HepG2 (cell line): ENCODE results near the gene GNB1. TPM values are rescaled to one million over a fixed set of nuclear protein-coding genes. Genes with fewer than 3 reads are reported as not detected.

Source experiments
- ATAC-seq: fragments of 200-7000 bp; cut with Tn5 transposase; 3 replicates; pipeline ENCODE4 v1.9.1; 2020; ENCODE audit warnings: mild to moderate bottlenecking, moderate library complexity
- BruUV-seq: library from RNA; stranded (reverse); fragments of 400-500 nt; replicated peaks from 2 replicates; lab custom pipeline; 2021; lab: Mats Ljungman, UMichigan
- CTCF ChIA-PET: fragments of 300-600 bp; formaldehyde crosslinking; extraction: SDS; loops from one replicate; lab custom pipeline; 2021; ENCODE audit warnings: low total read pairs, inconsistent platforms, low intra/inter-chr PET ratio; lab: Yijun Ruan, JAX
- POLR2A ChIA-PET: fragments of 350-600 bp; sonication (Branson Sonifier 250); formaldehyde crosslinking; loops from one replicate; lab custom pipeline; 2020; ENCODE audit warnings: antibody characterized with exemption, inconsistent platforms; lab: Yijun Ruan, JAX
- DNase-seq: peaks from one replicate; pipeline ENCODE4 v3.0.0-alpha.2; 2015; ENCODE audit warnings: low spot score
- FAIRE-seq: peaks from 3 replicates; lab custom pipeline; 2011; peaks lifted over from hg19 to GRCh38; lab: Jason Lieb, UNC
- H2AFZ ChIP-seq: one replicate; pipeline ENCODE4 v1.6.1; 2011; ENCODE audit warnings: low read length, inconsistent platforms
- H3K27ac ChIP-seq: fragments of 300-600 bp; 3 replicates; pipeline ENCODE4 v1.8.0; 2011; ENCODE audit warnings: mixed run types, mild to moderate bottlenecking, mixed read lengths, low read length, inconsistent platforms; ENCODE audit not compliant: insufficient read depth; ENCODE audit errors: extremely low read length
- H3K27me3 ChIP-seq, 2 experiments: fragments of 200-600 bp in 1 of 2; 2 replicates in 1 of 2; 3 replicates in 1 of 2; pipeline versions ENCODE4 v1.6.0 to v1.8.0; 2011; ENCODE audit warnings: low read length in 2 of 2, mild to moderate bottlenecking in 2 of 2, moderate library complexity in 2 of 2, inconsistent platforms in 1 of 2; ENCODE audit not compliant: insufficient read depth in 2 of 2, control insufficient read depth in 1 of 2
- H3K36me3 ChIP-seq, 2 experiments: fragments of 200-600 bp in 1 of 2; replicated peaks in 1 of 2; 2 replicates in 1 of 2; 3 replicates in 1 of 2; pipeline versions ENCODE4 v1.5.1 to v1.8.0; 2011; ENCODE audit warnings: low read length in 2 of 2, inconsistent platforms in 1 of 2; ENCODE audit not compliant: insufficient read depth in 2 of 2, control insufficient read depth in 1 of 2
- H3K4me1 ChIP-seq: 2 replicates; pipeline ENCODE4 v1.5.1; 2012; ENCODE audit warnings: low read length, inconsistent platforms; ENCODE audit not compliant: insufficient read depth
- H3K4me2 ChIP-seq: 2 replicates; pipeline ENCODE4 v1.6.0; 2011; ENCODE audit warnings: low read depth, low read length, inconsistent platforms
- H3K4me3 ChIP-seq, 3 experiments: fragments of 200-600 bp in 1 of 3; sonication (generic), shearing (Covaris generic) in 1 of 3; replicated peaks in 1 of 3; 2 replicates each; pipeline ENCODE4 v1.5.1; 2011 to 2016; ENCODE audit warnings: low read length in 3 of 3, inconsistent platforms in 2 of 3, low read depth in 2 of 3, mild to moderate bottlenecking in 2 of 3, control low read depth in 1 of 3, mixed read lengths in 1 of 3; ENCODE audit not compliant: insufficient read depth in 1 of 3
- H3K79me2 ChIP-seq: one replicate; pipeline ENCODE4 v1.6.1; 2011; ENCODE audit warnings: low read length, inconsistent platforms; ENCODE audit not compliant: insufficient read depth
- H3K9ac ChIP-seq: 2 replicates; pipeline ENCODE4 v1.6.0; 2011; ENCODE audit warnings: mild to moderate bottlenecking, low read depth, low read length, inconsistent platforms; ENCODE audit not compliant: insufficient read depth
- H3K9me3 ChIP-seq: 2 replicates; pipeline ENCODE4 v1.5.1; 2012; ENCODE audit warnings: mild to moderate bottlenecking, low read length
- H4K20me1 ChIP-seq: 2 replicates; pipeline ENCODE4 v1.6.0; 2011; ENCODE audit warnings: inconsistent platforms, mild to moderate bottlenecking, low read length, moderate library complexity; ENCODE audit not compliant: insufficient read depth
- CEBPG ChIP-seq: IDR thresholded peaks from 2 replicates; pipeline ENCODE4 v1.6.1; 2016
- FOXA3 ChIP-seq: IDR thresholded peaks from 2 replicates; pipeline ENCODE4 v1.6.1; 2016; ENCODE audit warnings: missing genetic modification reagents, missing compliant biosample characterization
- KLF12 ChIP-seq: sonication (generic); formaldehyde crosslinking; IDR thresholded peaks from 2 replicates; pipeline ENCODE4 v1.4.0; 2020; ENCODE audit warnings: missing genetic modification reagents, borderline replicate concordance
- LBX2 ChIP-seq: sonication (generic); formaldehyde crosslinking; IDR thresholded peaks from 2 replicates; pipeline ENCODE4 v1.5.0; 2020; ENCODE audit warnings: missing genetic modification reagents, mild to moderate bottlenecking, borderline replicate concordance
- MED1 ChIP-seq: sonication (generic); formaldehyde crosslinking; IDR thresholded peaks from 2 replicates; pipeline ENCODE4 v1.4.0; 2020; ENCODE audit warnings: missing genetic modification reagents
- PAXIP1 ChIP-seq: sonication (generic); formaldehyde crosslinking; conservative IDR thresholded peaks from 2 replicates; pipeline ENCODE4 v1.4.0; 2020; ENCODE audit warnings: mild to moderate bottlenecking, missing genetic modification reagents, moderate library complexity
- SNAPC5 ChIP-seq: sonication (generic); formaldehyde crosslinking; IDR thresholded peaks from 2 replicates; pipeline ENCODE4 v1.8.1; 2023; ENCODE audit warnings: mild to moderate bottlenecking, missing genetic modification reagents, borderline replicate concordance
- SOX6 ChIP-seq, 2 experiments: fragments of 450-650 bp in 1 of 2; sonication (generic) in 1 of 2; formaldehyde crosslinking in 1 of 2; IDR thresholded peaks; 2 replicates each; pipeline versions ENCODE4 v1.4.0 to v1.6.1; 2017 to 2020; ENCODE audit warnings: antibody characterized with exemption in 1 of 2, mild to moderate bottlenecking in 1 of 2, missing genetic modification reagents in 1 of 2
- STAG1 ChIP-seq: sonication (generic); formaldehyde crosslinking; IDR thresholded peaks from 2 replicates; pipeline ENCODE4 v1.4.0; 2020; ENCODE audit warnings: missing genetic modification reagents
- TGIF2 ChIP-seq: IDR thresholded peaks from 2 replicates; pipeline ENCODE4 v1.6.1; 2016; ENCODE audit warnings: control low read depth, missing compliant biosample characterization
- XRCC5 ChIP-seq: fragments of 200-400 bp; formaldehyde crosslinking; optimal IDR thresholded peaks from 2 replicates; pipeline ENCODE3; 2017; ENCODE audit warnings: mild to moderate bottlenecking, low read length
- ZMYM2 ChIP-seq: sonication (generic); formaldehyde crosslinking; IDR thresholded peaks from 2 replicates; pipeline ENCODE4 v1.8.0; 2022; ENCODE audit warnings: mild to moderate bottlenecking, missing genetic modification reagents
- ZNF337 ChIP-seq: sonication (generic); formaldehyde crosslinking; IDR thresholded peaks from 2 replicates; pipeline ENCODE4 v1.5.1; 2020; ENCODE audit warnings: missing genetic modification reagents, low read depth, mild to moderate bottlenecking, borderline replicate concordance
- ZNF605 ChIP-seq: sonication (generic); formaldehyde crosslinking; IDR thresholded peaks from 2 replicates; pipeline ENCODE4 v1.8.0; 2022; ENCODE audit warnings: mild to moderate bottlenecking, missing genetic modification reagents
- ZNF777 ChIP-seq: sonication (generic); formaldehyde crosslinking; IDR thresholded peaks from 2 replicates; pipeline ENCODE4 v1.4.0; 2020; ENCODE audit warnings: missing genetic modification reagents
- WGBS: methylation state at CpG from one replicate; pipeline ENCODE4 v1.1.6; 2017; ENCODE audit warnings: low lambda C conversion rate; 5-methylcytosine and 5-hydroxymethylcytosine counted together
- in situ Hi-C: cut with HindIII; loops from 2 replicates; pipeline ENCODE4 v1.10.0; 2017; ENCODE audit warnings: low pct_unique_long_range_greater_than_20kb; ENCODE audit not compliant: extremely low pct_ligation_motif_present
- intact Hi-C: fragments of 100-400 bp; cut with micrococcal nuclease; formaldehyde crosslinking; loops from one replicate; pipeline ENCODE4 v1.10.0; 2022; ENCODE audit not compliant: unreplicated experiment
- polyA plus RNA-seq, 8 experiments: library from polyadenylated mRNA; depleted of rRNA in 3 of 8; stranded (reverse) in 7 of 8; unstranded in 1 of 8; fragments of >200 nt; fragmentation: Illumina TruSeq in 4 of 8; extraction: Trizol in 4 of 8; gene quantifications; 2 replicates each; pipeline versions ENCODE4 v1.2.1 to v1.2.3, GENCODE V29; 2011 to 2016; ENCODE audit warnings: low read depth in 4 of 8, missing spikeins in 1 of 8, mixed read lengths in 1 of 8; ENCODE audit not compliant: insufficient read depth in 1 of 8
- total RNA-seq, 5 experiments: library from RNA; depleted of rRNA; stranded (reverse); fragments of >200 nt; fragmentation: Illumina TruSeq; extraction: Trizol; gene quantifications; 2 replicates each; pipeline ENCODE4 v1.2.3, GENCODE V29; 2016; ENCODE audit warnings: low read depth in 1 of 5

The GNB1 gene
- total and polyA plus RNA-seq, 2 of the 13 experiments (the other 11 are each of a cell fraction or from before 2014, with no cell fraction given) = 66.2 to 327 TPM

GRCh38 chr1:1779691-1780597, 110.9 kb downstream of the GNB1 start:
- Histone ChIP-seq H3K4me2 (peak overlapping the region; percentile 93), H2AFZ (no peak overlapping the region), H3K9me3 (no peaks in the 10 kb centered on the region), H3K27ac (peak overlapping the region; percentile 90), H4K20me1 (peaks cover 7% of the 10 kb centered on the region), H3K36me3 (peaks cover 0 to 3% of the 10 kb centered on the region in 2 experiments; a peak in 3 of 5 replicates), H3K4me3 (peak overlapping the region; percentile 53 to 92 (median 71)), H3K79me2 (peaks cover 29% of the 10 kb centered on the region), H3K9ac (peak overlapping the region; percentile 96), H3K27me3 (no peaks in the 10 kb centered on the region), H3K4me1 (peaks cover 67% of the 10 kb centered on the region)
- WGBS = 7% methylated on average over 13 of the region's 19 CpGs
- in situ Hi-C loops (loop anchor here (10.0 kb wide), 1 partner anchor 125 kb away; no protein-coding TSS in a partner anchor), intact Hi-C loops (loop anchor here (5.0 kb wide), 1 partner anchor 127 kb away; no protein-coding TSS in a partner anchor)
- POLR2A ChIA-PET = interaction anchor here (1.1 to 2.5 kb wide), 4 partner anchors 9 to 129 kb away, joined by 3 to 22 read pairs (median 7); no protein-coding TSS in a partner anchor
- FAIRE-seq (no peak), ATAC-seq (peak; percentile 0; the same call in 1 of the 3 replicates), DNase-seq (no peak)
- no TSS peak for BruUV-seq
- CTCF ChIA-PET = interaction anchor here (1.4 kb wide), 1 partner anchor 126 kb away, joined by 4 read pairs; no protein-coding TSS in a partner anchor
- TF ChIP-seq MED1 (CRISPR knock-in tag) = 0 out of 2 replicates have a peak, but pooled peaks have one; percentile 19
- TF ChIP-seq ZMYM2 = no peak
- TF ChIP-seq ZNF605 (CRISPR knock-in tag) = peak; percentile 26; the same call in 1 of the 2 replicates
- TF ChIP-seq FOXA3 (CRISPR knock-in tag) = no peak
- no peak; the same call in 1 of the 2 replicates for TF ChIP-seq PAXIP1 (CRISPR knock-in tag)
- TF ChIP-seq XRCC5 = peak; percentile 6
- TF ChIP-seq ZNF777 (CRISPR knock-in tag) = 0 out of 2 replicates have a peak, but pooled peaks have one; percentile 14
- no peak for TF ChIP-seq TGIF2 (CRISPR knock-in tag)
- TF ChIP-seq SNAPC5 (CRISPR knock-in tag) = no peak
- TF ChIP-seq KLF12 (CRISPR knock-in tag) = 0 out of 2 replicates have a peak, but pooled peaks have one; percentile 20
- no peak for TF ChIP-seq LBX2 (CRISPR knock-in tag)
- TF ChIP-seq ZNF337 (CRISPR knock-in tag) = 0 out of 2 replicates have a peak, but pooled peaks have one; percentile 54
- peak; percentile 63 for TF ChIP-seq CEBPG (CRISPR knock-in tag)
- TF ChIP-seq STAG1 = no peak
- TF ChIP-seq SOX6 (IDR thresholded peaks at IDR 0.05) = no peak
- peak; percentile 31; the same call in 1 of the 2 replicates for TF ChIP-seq SOX6 (CRISPR knock-in tag; IDR thresholded peaks at IDR 0.05)
